SK-N-SH (cell line): ENCODE results near the gene ZDHHC21.

Experiments used
- EZH2phosphoT487 ChIP-seq: fragments of 200-600 bp; sonication (generic); IDR thresholded peaks from 2 replicates; pipeline ENCODE4 v1.6.1; 2017; ENCODE audit warnings: low read depth, mixed run types, mild to moderate bottlenecking, antibody characterized with exemption, moderate library complexity, borderline replicate concordance
- GABPA ChIP-seq: IDR thresholded peaks from 2 replicates; pipeline ENCODE4 v1.4.0; 2012; ENCODE audit warnings: low read depth, mild to moderate bottlenecking
- POLR2AphosphoS5 ChIP-seq: IDR thresholded peaks from 2 replicates; pipeline ENCODE4 v1.6.1; 2012; ENCODE audit warnings: low read depth, low read length
- REST ChIP-seq: IDR thresholded peaks from 2 replicates; pipeline ENCODE4 v1.6.1; 2012; ENCODE audit warnings: mild to moderate bottlenecking, low read depth, low read length, moderate library complexity
- RXRA ChIP-seq: IDR thresholded peaks from 2 replicates; pipeline ENCODE4 v1.4.0; 2012; ENCODE audit warnings: low read depth, mild to moderate bottlenecking, borderline replicate concordance
- SMC3 ChIP-seq: IDR thresholded peaks from 2 replicates; pipeline ENCODE4 v1.6.1; 2012; ENCODE audit warnings: low read depth, low read length, improper control_type of control experiment
- TF ChIP-seq, protein P1 (sequence below): fragments of 200-600 bp; sonication (generic); IDR thresholded peaks from 2 replicates; pipeline ENCODE4 v1.6.1; 2017; ENCODE audit warnings: antibody characterized with exemption, mild to moderate bottlenecking, moderate library complexity

GRCh38 chr9:14633906-14634565, 59.2 kb downstream of the ZDHHC21 start:
- TF ChIP-seq POLR2AphosphoS5, result no peak
- TF ChIP-seq, protein P1, sequence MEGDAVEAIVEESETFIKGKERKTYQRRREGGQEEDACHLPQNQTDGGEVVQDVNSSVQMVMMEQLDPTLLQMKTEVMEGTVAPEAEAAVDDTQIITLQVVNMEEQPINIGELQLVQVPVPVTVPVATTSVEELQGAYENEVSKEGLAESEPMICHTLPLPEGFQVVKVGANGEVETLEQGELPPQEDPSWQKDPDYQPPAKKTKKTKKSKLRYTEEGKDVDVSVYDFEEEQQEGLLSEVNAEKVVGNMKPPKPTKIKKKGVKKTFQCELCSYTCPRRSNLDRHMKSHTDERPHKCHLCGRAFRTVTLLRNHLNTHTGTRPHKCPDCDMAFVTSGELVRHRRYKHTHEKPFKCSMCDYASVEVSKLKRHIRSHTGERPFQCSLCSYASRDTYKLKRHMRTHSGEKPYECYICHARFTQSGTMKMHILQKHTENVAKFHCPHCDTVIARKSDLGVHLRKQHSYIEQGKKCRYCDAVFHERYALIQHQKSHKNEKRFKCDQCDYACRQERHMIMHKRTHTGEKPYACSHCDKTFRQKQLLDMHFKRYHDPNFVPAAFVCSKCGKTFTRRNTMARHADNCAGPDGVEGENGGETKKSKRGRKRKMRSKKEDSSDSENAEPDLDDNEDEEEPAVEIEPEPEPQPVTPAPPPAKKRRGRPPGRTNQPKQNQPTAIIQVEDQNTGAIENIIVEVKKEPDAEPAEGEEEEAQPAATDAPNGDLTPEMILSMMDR, result no peak
- TF ChIP-seq SMC3, result no peak
- no peak for TF ChIP-seq REST
- TF ChIP-seq RXRA, result no peak
- TF ChIP-seq EZH2phosphoT487, result no peak
- no peak for TF ChIP-seq GABPA
